ENCODE data around the gene TMEM9B. TPM values are rescaled to one million over a fixed set of nuclear protein-coding genes. Genes with fewer than 3 reads are reported as not detected.
"Not testable (repeated sequence)": the region's sequence is repeated elsewhere in the genome, so short reads cannot be mapped to it uniquely, and the experiment has no call there.

TMEM9B gene
- total and polyA plus RNA-seq, 2 donors (not counting 1 experiment from before 2014, with no cell fraction given) = 51.0 to 61.6 TPM

DNA sequence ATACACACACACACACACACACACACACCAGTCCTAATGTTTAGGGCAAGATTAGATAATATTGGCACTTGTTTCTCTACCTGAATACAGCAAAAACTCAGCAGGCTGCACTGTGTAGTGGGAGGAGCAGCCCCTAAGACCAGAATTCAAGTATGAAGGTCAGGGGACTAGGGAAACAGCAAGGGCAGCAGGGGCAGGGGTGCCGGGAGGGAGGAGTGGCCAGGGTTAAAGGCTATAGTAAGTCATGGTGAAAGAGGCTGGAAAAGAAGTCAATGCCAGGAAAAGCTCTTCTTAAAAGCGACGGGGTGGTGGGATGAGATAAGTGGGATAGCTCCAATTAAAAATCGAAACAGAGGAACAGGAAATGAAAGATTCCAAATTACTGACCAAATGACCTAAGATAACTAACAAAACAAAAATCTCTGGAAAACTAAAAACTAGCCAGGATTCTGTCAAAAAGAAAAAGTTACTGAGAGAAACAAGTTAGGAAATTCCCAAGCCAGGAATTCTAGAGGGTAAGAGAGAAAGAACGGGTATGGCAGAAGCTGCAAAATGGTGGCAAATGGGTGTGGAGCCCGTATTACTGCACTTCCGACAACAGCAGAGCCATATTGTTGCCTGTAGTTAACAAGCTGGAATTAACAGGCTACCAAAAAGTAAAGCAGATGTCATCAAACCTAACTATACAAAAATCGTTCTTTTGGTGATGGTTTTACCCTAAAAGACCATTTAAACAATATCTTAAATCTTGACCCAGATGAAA is 22.7 kb downstream of the TMEM9B start:
- no peaks in the 10 kb centered on the region for H3K79me2 ChIP-seq (ENCODE audit: control insufficient read depth, insufficient read depth, low read length)
- no peaks in the 10 kb centered on the region for H4K20me1 ChIP-seq (ENCODE audit: control insufficient read depth, extremely low read depth, insufficient read depth, low read length)
- no peak overlapping the region for H3K27ac ChIP-seq (ENCODE audit: insufficient read depth, low read length)
- no peaks in the 10 kb centered on the region for H3K36me3 ChIP-seq (ENCODE audit: control insufficient read depth, insufficient read depth, low read length)
- peak overlapping the region; percentile 38 for H3K4me2 ChIP-seq (ENCODE audit: extremely low read depth, insufficient read depth, low read length)
- no peak for DNase-seq (ENCODE audit: low read depth in 2 of 2)
- H3K4me1 ChIP-seq (ENCODE audit: control insufficient read depth, extremely low read depth, insufficient read depth, low read length) = no peaks in the 10 kb centered on the region
- H3K9ac ChIP-seq (ENCODE audit: insufficient read depth, low read length) = no peak overlapping the region
- no peak overlapping the region for H3K4me3 ChIP-seq (replicated peaks in 1 of 4; ENCODE audit: control extremely low read depth in 1 of 4, insufficient read depth in 1 of 4, low read depth in 3 of 4, low read length in 4 of 4)
- peak overlapping the region; percentile 58 for H2AFZ ChIP-seq (ENCODE audit: low read length)
- H3K27me3 ChIP-seq (ENCODE audit: control insufficient read depth, insufficient read depth, low read length) = no peaks in the 10 kb centered on the region
- TF ChIP-seq, protein P1, sequence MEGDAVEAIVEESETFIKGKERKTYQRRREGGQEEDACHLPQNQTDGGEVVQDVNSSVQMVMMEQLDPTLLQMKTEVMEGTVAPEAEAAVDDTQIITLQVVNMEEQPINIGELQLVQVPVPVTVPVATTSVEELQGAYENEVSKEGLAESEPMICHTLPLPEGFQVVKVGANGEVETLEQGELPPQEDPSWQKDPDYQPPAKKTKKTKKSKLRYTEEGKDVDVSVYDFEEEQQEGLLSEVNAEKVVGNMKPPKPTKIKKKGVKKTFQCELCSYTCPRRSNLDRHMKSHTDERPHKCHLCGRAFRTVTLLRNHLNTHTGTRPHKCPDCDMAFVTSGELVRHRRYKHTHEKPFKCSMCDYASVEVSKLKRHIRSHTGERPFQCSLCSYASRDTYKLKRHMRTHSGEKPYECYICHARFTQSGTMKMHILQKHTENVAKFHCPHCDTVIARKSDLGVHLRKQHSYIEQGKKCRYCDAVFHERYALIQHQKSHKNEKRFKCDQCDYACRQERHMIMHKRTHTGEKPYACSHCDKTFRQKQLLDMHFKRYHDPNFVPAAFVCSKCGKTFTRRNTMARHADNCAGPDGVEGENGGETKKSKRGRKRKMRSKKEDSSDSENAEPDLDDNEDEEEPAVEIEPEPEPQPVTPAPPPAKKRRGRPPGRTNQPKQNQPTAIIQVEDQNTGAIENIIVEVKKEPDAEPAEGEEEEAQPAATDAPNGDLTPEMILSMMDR (conservative IDR thresholded peaks at IDR 0.05 in 1 of 2, IDR thresholded peaks at IDR 0.05 in 1 of 2; ENCODE audit: low read depth in 1 of 2, low read length in 2 of 2) = no peak
- no peak for TF ChIP-seq EZH2 (IDR thresholded peaks at IDR 0.05; ENCODE audit: low read length, missing control alignments)
- H3K9me3 ChIP-seq (ENCODE audit: control insufficient read depth, insufficient read depth, low read depth, low read length) = no peaks in the 10 kb centered on the region

DNA sequence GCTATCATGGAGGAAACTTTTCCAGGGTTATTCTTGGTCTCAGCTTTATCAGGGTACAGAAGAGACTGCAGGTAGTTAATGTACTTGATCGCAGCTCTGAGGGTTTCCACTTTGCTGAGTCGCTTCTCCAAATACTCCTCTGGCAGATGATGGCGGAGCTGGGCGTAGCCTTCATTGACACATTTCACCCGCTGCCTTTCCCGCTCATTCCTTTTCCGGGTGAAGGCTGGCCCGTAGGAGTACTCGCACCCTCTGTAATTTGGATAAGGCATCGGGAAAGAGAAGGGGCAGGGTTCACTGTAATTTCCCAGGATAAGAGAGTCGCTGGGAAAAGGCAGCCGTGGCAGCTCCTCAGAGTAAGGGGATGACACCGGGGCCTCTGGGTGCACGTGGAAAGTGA is 26.6 kb downstream of the TMEM9B start:
- no peaks in the 10 kb centered on the region for H3K36me3 ChIP-seq (ENCODE audit: control insufficient read depth, insufficient read depth, low read length)
- no peaks in the 10 kb centered on the region for H4K20me1 ChIP-seq (ENCODE audit: control insufficient read depth, extremely low read depth, insufficient read depth, low read length)
- H3K9ac ChIP-seq (ENCODE audit: insufficient read depth, low read length) = no peak overlapping the region
- H3K27ac ChIP-seq (ENCODE audit: insufficient read depth, low read length) = no peak overlapping the region
- H3K4me2 ChIP-seq (ENCODE audit: extremely low read depth, insufficient read depth, low read length) = no peak overlapping the region
- no peak overlapping the region for H2AFZ ChIP-seq (ENCODE audit: low read length)
- no peaks in the 10 kb centered on the region for H3K27me3 ChIP-seq (ENCODE audit: control insufficient read depth, insufficient read depth, low read length)
- no peak for TF ChIP-seq EZH2 (IDR thresholded peaks at IDR 0.05; ENCODE audit: low read length, missing control alignments)
- TF ChIP-seq, protein P1 (conservative IDR thresholded peaks at IDR 0.05 in 1 of 2, IDR thresholded peaks at IDR 0.05 in 1 of 2; ENCODE audit: low read depth in 1 of 2, low read length in 2 of 2) = no peak
- H3K4me3 ChIP-seq (replicated peaks in 1 of 4; ENCODE audit: control extremely low read depth in 1 of 4, insufficient read depth in 1 of 4, low read depth in 3 of 4, low read length in 4 of 4) = no peak overlapping the region
- DNase-seq (ENCODE audit: low read depth in 2 of 2) = no peak
- no peaks in the 10 kb centered on the region for H3K79me2 ChIP-seq (ENCODE audit: control insufficient read depth, insufficient read depth, low read length)
- no peaks in the 10 kb centered on the region for H3K9me3 ChIP-seq (ENCODE audit: control insufficient read depth, insufficient read depth, low read depth, low read length)
- H3K4me1 ChIP-seq (ENCODE audit: control insufficient read depth, extremely low read depth, insufficient read depth, low read length) = peaks cover 7% of the 10 kb centered on the region

DNA sequence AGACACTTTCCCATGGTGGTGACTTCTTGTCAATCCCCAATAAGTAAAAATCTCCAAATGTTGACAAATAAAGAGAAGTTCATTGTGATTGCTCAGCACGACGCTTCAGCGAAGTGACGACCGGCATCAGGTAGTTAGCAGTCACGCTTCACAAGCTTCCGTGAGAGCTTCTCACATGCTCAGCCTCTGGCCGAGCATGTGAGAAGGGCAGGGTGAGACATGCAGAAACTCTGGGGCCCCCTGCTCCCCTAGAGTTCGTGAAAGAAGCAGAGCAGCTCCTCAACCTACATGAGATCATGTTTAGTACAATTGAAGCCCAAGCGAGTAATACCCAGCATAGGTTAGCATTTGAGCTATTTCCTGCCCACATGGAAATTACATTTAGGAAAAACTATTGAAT is 27.1 kb downstream of the TMEM9B start:
- H3K4me1 ChIP-seq (ENCODE audit: control insufficient read depth, extremely low read depth, insufficient read depth, low read length) = peaks cover 7% of the 10 kb centered on the region
- no peak overlapping the region for H2AFZ ChIP-seq (ENCODE audit: low read length)
- H3K4me2 ChIP-seq (ENCODE audit: extremely low read depth, insufficient read depth, low read length) = no peak overlapping the region
- H3K27ac ChIP-seq (ENCODE audit: insufficient read depth, low read length) = no peak overlapping the region
- H3K27me3 ChIP-seq (ENCODE audit: control insufficient read depth, insufficient read depth, low read length) = no peaks in the 10 kb centered on the region
- H4K20me1 ChIP-seq (ENCODE audit: control insufficient read depth, extremely low read depth, insufficient read depth, low read length) = no peaks in the 10 kb centered on the region
- TF ChIP-seq, protein P1 (conservative IDR thresholded peaks at IDR 0.05 in 1 of 2, IDR thresholded peaks at IDR 0.05 in 1 of 2; ENCODE audit: low read depth in 1 of 2, low read length in 2 of 2) = no peak
- no peak overlapping the region for H3K4me3 ChIP-seq (replicated peaks in 1 of 4; ENCODE audit: control extremely low read depth in 1 of 4, insufficient read depth in 1 of 4, low read depth in 3 of 4, low read length in 4 of 4)
- no peak for DNase-seq (ENCODE audit: low read depth in 2 of 2)
- H3K9me3 ChIP-seq (ENCODE audit: control insufficient read depth, insufficient read depth, low read depth, low read length) = no peaks in the 10 kb centered on the region
- no peaks in the 10 kb centered on the region for H3K36me3 ChIP-seq (ENCODE audit: control insufficient read depth, insufficient read depth, low read length)
- H3K79me2 ChIP-seq (ENCODE audit: control insufficient read depth, insufficient read depth, low read length) = no peaks in the 10 kb centered on the region
- H3K9ac ChIP-seq (ENCODE audit: insufficient read depth, low read length) = no peak overlapping the region

DNA sequence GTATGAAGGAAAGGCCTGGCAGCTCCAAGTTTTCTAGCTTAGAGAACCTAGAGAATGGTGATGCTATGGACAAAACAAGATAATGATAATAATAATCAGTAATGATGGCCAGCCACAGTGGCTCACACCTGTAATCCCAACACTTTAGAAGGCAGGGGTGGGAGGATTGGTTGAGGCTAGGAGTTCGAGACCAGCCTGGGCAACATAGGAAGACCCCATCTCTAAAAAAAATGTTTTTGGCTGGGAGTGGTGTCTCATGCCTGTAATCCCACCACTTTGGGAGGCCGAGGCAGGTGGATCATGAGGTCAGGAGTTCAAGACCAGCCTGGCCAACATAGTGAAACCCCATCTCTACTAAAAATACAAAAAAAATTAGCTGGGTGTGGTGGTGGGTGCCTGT is 28.5 kb downstream of the TMEM9B start:
- H2AFZ ChIP-seq (ENCODE audit: low read length); DNase-seq (ENCODE audit: low read depth in 2 of 2); H3K9me3 ChIP-seq (ENCODE audit: control insufficient read depth, insufficient read depth, low read depth, low read length); H3K9ac ChIP-seq (ENCODE audit: insufficient read depth, low read length); H3K27ac ChIP-seq (ENCODE audit: insufficient read depth, low read length); H3K4me2 ChIP-seq (ENCODE audit: extremely low read depth, insufficient read depth, low read length); H3K36me3 ChIP-seq (ENCODE audit: control insufficient read depth, insufficient read depth, low read length); H3K4me1 ChIP-seq (ENCODE audit: control insufficient read depth, extremely low read depth, insufficient read depth, low read length); H3K79me2 ChIP-seq (ENCODE audit: control insufficient read depth, insufficient read depth, low read length); H3K4me3 ChIP-seq (replicated peaks in 1 of 4; ENCODE audit: control extremely low read depth in 1 of 4, insufficient read depth in 1 of 4, low read depth in 3 of 4, low read length in 4 of 4); H3K27me3 ChIP-seq (ENCODE audit: control insufficient read depth, insufficient read depth, low read length); H4K20me1 ChIP-seq (ENCODE audit: control insufficient read depth, extremely low read depth, insufficient read depth, low read length): not testable (repeated sequence)

All from fibroblast of lung (primary cell).